HuH-7 (cell line): Measurements from ENCODE around the gene TUBB8B.
"Not testable (repeated sequence)": the region's sequence is repeated elsewhere in the genome, so short reads cannot be mapped to it uniquely, and the experiment has no call there.

Experiments
- DNase-seq: peaks from one replicate; pipeline ENCODE4 v3.0.0; 2011; ENCODE audit warnings: low spot score

The TUBB8B gene

DNA sequence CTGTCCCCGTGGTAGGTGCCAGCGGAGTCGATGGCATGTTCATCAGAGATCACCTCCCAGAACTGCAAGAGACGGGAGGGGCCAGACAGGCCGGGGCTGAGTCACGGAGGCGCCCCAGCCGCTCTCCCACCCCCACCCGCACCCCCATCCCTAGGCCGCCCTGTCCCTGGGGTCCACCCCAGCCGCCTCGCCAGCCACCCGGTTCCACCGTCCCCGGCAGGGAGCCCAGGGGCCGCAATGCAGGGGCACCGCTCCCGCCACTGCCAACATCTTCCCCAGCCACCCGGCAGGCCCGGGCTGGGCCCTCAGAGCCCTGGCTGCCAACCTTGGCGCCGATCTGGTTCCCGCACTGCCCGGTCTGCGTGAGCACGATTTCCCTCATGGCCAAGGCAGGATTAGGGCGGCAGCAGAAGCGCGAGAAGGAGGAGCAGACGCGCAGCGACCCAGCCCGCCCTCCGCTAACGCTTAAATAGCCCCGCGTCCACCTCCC lies at the start of gene TUBB8B:
Gene TUBB8B (minus strand): TSS at position 440 of the 490 bp plus-strand sequence. CDS start 58 bp downstream, at position 382.
- DNase-seq: not testable (repeated sequence)

DNA sequence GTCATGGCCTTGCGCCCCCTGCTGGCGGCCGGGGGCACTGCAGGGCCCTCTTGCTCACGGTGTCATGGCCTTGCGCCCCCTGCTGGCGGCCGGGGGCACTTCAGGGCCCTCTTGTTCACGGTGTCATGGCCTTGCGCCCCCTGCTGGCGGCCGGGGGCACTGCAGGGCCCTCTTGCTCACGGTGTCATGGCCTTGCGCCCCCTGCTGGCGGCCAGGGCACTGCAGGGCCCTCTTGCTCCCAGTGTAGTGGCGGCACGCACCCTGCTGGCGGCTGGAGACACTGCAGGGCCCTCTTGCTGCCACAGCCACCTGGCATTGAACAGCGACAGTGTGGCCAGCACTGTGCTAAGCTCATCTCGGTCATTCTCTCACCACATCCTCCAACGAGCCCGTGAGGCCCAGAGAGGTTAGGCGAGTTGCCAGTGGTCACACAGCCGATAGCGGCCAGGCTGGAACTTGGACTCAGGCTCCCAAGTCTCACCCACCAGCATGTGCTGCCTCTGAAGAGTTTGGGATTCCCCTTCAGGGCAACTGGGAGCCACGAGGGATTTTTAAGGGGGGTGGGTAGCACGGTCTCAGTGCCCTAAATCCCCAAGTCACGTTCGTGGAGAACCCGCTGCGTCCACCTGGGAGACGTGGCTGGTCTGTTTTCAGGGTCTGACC lies 48.0 kb upstream of the TUBB8B start:
- not testable (repeated sequence) for DNase-seq

GRCh38 chr18:96767-97131 lies 47.3 kb upstream of the TUBB8B start:
- not testable (repeated sequence) for DNase-seq

DNA sequence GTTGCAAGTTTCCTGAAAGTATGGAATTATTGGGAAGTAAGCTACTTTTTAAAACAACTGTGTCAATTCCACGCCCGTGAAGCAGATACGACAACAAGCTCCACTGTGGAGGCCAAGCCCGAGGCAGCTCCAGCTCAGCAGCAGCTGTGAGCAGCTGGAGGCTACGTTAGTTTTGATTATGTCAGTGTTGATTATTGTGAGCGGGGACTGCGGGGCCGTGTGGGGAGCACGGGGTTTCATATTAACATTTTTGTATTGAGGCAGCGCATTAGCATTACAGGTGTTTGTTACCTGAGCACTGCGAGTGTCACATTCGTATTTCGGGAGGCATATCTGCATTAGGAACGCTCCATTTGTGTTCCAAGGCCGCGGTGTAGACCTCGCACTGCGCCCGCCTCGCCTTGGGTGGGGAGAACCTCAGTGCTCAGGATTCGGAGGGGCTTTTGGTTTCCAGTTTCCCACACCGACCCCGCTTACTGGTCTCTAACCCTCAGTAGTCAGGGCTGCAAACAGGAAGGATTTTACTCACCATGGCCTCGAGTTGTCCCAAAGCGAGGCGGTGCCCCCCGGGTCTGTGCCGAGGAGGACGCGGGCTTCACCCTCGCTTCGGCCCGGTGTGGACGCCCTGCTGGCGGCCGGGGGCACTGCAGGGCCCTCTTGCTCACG lies 46.8 kb upstream of the TUBB8B start:
- DNase-seq: not testable (repeated sequence)

DNA sequence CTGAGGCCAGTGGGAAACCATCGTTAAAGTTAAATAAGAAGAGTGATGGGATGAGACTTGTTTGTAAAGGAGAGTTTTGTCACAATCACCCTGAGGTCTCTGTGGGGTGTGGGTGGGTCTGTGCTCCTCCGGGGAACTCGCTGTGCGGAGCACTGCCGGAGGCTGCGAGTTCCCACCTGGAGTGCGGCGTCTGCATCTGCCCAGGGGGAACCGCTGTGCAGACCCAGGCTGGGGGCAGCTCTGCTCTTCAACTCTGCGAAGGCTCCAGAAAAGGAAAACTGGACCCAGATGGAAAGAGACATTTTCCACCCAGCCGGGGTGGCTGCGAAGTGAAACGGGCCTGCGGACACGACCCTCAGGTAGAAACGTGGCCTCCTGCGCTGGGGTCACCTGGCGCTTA lies 46.2 kb upstream of the TUBB8B start:
- not testable (repeated sequence) for DNase-seq

DNA sequence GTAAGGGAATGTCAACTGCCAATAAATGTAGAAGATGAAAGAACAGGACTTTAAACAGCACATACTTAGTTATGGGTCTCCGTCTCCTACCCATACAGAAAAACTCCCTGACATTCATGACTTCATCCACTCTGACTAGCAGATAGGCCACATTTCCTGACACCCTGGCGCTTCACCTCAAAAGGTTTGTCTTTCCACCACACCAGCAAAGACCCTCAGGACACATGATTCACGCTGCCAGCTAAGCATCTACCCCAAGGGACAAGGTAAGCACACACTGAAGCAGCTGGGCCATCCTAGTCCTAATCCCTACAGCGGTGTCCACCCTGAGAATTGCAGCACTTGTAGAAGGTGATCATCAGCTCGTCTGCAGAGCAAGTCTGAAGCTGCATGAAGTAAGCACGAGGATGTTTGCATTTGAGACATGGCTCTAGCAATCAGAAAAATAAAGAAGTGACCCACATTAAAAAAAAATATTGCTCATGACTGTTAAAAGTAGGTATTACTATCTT lies 44.5 kb upstream of the TUBB8B start:
- DNase-seq: not testable (repeated sequence)

DNA sequence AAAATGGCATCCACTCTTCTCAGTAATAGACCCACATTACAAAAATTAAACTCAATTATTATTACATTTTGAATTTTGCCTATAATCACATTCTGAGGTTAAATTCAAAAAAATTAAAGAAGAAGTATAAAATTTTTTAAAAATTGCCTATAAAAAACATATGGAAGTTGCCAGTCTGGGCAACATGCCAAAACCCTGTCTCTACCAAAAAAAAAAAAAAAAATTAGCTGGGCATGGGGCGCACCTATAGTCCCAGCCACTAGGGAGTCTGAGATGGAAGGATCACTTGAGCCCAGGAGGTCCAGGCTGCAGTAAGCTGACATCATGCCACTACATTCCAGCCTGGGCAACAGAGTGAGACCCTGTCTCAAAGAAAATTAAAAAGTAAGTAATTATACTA lies 42.1 kb upstream of the TUBB8B start:
- not testable (repeated sequence) for DNase-seq

GRCh38 chr18:90396-91193 lies 41.2 kb upstream of the TUBB8B start:
- DNase-seq: not testable (repeated sequence)

- not testable (repeated sequence) for DNase-seq
Observed at GRCh38 chr18:89124-89523, 39.7 kb upstream of the TUBB8B start.

DNA sequence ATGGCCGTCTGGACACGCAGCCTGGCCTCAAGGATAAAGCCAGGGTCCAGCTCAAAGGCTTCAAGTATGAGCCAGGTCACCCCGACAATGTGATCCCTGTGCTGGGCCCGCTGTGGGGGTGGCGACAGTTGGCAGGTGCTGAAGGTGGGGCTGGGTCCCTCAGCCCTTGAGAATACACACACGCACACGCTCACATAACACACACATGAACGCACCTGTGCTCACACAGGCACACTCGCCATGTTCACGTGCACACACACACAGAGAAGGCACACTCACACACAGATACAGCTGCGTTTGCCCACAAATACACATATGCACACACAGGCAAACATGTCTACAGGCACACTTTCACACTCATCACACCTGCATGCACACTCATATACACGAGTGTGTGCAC lies 35.4 kb upstream of the TUBB8B start:
- DNase-seq: not testable (repeated sequence)

DNA sequence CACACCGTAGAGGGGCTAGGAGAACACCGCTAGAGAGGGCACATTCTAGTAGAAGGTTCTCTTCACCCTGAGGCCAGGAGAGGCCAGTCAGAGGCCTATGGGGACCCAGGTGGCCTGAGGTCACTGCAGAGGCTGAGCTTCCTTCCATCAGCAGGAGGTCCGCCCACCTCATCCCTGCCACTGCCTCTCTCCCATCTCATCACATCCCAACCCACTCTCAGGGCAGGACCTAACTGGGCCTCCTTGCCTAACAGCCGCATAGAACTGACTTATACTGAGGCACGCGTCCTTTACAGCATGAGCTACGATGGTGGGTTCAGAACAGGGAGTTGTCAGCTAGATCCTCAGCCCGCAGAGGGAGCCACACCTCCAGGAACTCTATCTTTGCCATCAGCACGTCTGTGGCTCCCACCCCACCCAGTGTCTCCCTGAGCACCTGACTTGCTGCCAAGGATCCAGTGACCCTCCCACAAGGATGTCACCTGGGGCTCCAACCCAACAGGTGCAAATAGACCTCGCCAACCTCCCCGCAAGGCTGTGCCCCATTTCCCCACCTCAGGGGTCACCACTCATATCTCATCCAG lies 33.3 kb upstream of the TUBB8B start:
- DNase-seq: not testable (repeated sequence)

GRCh38 chr18:80881-81280 lies 31.5 kb upstream of the TUBB8B start:
- not testable (repeated sequence) for DNase-seq

DNA sequence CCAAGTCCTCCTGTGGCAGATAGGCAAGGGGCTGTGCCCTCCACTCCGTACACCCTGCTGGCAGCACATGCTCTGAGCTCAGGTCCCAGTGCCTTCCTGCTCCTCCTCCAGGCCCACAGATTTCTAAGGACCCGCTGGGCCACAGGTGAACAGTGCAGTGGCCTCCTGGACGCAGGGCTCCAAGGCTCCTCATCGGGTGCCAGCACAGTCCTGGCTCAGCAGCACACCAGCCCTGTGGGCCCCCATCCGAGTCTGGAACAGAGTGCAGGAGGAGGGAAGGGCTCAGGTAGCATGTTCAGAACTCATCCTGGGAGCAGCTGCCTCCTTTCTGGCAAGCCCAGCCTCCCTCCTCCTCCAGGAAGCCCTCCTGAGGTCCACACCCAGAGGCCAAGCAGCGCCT lies 30.8 kb upstream of the TUBB8B start:
- not testable (repeated sequence) for DNase-seq

- not testable (repeated sequence) for DNase-seq
Observed at GRCh38 chr18:75525-76160, 26.2 kb upstream of the TUBB8B start.

- DNase-seq: not testable (repeated sequence)
Observed at GRCh38 chr18:73181-73777, 23.9 kb upstream of the TUBB8B start.

- DNase-seq: not testable (repeated sequence)
Observed at GRCh38 chr18:67701-68100, 18.3 kb upstream of the TUBB8B start.

- DNase-seq: not testable (repeated sequence)
Observed at GRCh38 chr18:64279-64678, 14.9 kb upstream of the TUBB8B start.

DNA sequence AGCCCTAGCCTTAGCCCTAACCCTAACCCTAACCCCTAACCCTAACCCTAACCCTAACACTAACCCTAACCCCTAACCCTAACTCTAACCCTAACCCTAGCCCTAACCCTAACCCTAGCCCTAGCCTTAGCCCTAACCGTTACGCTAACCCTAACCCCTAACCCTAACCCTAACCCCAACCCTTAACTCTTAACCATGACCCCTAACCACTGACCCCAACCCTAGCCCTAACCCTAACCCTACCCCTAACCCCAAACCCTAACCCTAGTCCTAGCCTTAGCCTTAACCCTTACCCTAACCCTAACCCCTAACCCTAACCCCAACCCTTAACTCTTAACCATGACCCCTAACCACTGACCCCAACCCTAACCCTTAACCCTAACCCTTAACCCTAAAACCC lies 14.2 kb upstream of the TUBB8B start:
- DNase-seq: not testable (repeated sequence)

DNA sequence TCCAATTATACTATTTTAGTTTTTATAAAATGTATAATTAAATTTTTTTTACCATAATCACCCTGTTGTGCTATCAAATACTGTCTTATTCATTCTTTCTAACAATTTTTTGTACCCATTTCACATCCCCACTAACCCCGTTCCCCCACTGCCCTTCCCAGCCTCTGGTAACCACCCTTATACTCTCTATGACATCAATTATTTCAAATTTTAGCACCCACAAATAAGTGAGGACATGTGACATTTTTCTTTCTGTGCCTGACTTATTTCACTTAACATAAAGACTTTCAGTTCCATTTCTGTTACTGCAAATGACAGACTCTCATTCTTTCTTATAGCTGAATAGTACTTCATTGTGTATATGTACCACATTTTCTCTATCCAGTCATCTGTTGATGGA lies 5.0 kb upstream of the TUBB8B start:
- not testable (repeated sequence) for DNase-seq

GRCh38 chr18:48696-49095 lies 719 bp downstream of the TUBB8B start:
- DNase-seq: not testable (repeated sequence)

DNA sequence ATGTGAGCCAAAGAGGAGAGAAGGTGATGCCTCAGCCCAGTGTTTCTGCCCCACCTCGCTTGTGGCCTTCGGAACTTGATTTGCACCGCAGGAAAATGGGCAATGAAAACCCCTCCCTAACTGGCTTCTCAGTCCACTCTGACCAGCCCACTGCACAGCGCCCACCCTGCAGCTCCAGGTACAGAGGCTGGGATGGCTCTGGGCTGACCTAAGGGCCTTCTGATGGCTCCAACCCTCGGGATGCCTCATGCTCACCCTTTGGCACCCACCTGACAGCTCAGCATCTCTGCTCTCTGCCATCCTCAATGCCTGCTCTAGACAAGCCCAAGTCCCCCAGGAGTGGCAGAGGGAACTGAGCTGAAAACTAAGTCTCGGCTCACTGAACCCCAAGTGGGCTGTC lies 36.2 kb downstream of the TUBB8B start:
- DNase-seq: not testable (repeated sequence)
